ENCODE results near the gene THRSP. TPM values are rescaled to one million over a fixed set of nuclear protein-coding genes. Genes with fewer than 3 reads are reported as not detected.

The THRSP gene
- total RNA-seq, 1 experiment from 2014 or later: not detected

DNA sequence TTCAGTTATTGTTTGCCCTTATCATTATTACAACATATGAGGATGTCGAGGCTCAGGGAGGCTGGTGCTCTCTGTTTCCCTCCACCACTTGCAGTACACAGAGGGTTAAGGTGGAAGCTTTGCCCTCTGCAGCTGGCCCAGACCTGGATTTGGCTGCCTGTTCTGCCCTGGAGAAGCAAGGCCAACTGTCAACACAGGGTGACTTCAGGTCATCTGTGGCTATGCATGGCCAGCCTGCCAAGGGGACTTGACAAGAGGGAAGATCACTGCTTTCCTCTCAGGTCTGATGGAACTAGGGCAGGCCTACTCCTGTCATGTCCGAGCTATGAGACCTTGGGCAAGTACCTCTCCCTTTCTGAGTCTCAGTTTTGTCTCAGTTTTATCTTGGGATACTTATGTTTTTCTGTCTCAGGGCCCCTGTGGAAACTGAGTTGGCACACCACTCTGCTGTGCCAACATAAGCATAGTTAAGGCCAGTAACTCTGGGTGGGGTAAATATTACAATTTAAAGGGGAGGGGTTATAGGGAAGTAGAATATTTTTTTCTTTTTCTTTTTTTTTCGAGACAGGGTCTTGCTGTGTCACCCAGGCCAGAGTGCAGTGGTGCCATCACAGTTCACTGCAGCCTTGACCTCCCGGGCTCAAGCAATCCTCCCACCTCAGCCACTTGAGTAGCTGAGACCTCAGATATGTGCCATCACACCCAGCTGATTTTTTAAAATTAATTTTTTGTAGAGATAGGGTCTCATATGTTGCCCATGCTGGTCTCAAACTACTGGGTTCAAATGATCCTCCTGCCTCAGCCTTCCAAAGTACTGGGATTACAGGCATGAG lies 2.4 kb upstream of the THRSP start:
- Histone ChIP-seq H3K14ac (ENCODE audit: insufficient read depth, low read length) (no peak overlapping the region), H2BK5ac (ENCODE audit: insufficient read length, low read length) (no peak overlapping the region), H2AK5ac (ENCODE audit: insufficient read length, low read length) (no peak overlapping the region), H4K91ac (ENCODE audit: insufficient read length, low read depth, low read length) (no peak overlapping the region), H2BK15ac (ENCODE audit: low read depth, low read length) (no peak overlapping the region), H4K20me1 (ENCODE audit: control insufficient read depth, insufficient read depth, insufficient read length) (no peaks in the 10 kb centered on the region), H2BK20ac (ENCODE audit: low read depth, low read length, poor library complexity, severe bottlenecking) (no peak overlapping the region), H3K18ac (ENCODE audit: insufficient read length, low read depth, low read length) (no peak overlapping the region), H3K27ac (ENCODE audit: insufficient read length, low read depth, low read length) (no peak overlapping the region), H3K56ac (ENCODE audit: insufficient read length, low read depth, low read length) (no peak overlapping the region), H2BK120ac (ENCODE audit: low read depth, low read length, poor library complexity, severe bottlenecking) (no peak overlapping the region), H3K9ac (ENCODE audit: extremely low read depth, insufficient read length, low read length) (no peak overlapping the region), H3K79me1 (ENCODE audit: insufficient read depth, low read depth, low read length, poor library complexity, severe bottlenecking) (no peaks in the 10 kb centered on the region), H2AFZ (ENCODE audit: low read length) (no peak overlapping the region), H3K23me2 (ENCODE audit: insufficient read length, low read depth, low read length, poor library complexity, severe bottlenecking) (no peaks in the 10 kb centered on the region), H3K4me2 (ENCODE audit: insufficient read depth, insufficient read length, low read length) (no peak overlapping the region), H3K9me3 (ENCODE audit: control insufficient read depth, low read depth, low read length) (no peaks in the 10 kb centered on the region), H3K27me3 (ENCODE audit: insufficient read depth, low read length) (no peaks in the 10 kb centered on the region), H3K4me1 (ENCODE audit: insufficient read depth, low read length) (no peaks in the 10 kb centered on the region), H4K8ac (replicated peaks; ENCODE audit: insufficient read length, low read depth, low read length) (no peak overlapping the region), H4K5ac (ENCODE audit: insufficient read length, low read depth, low read length) (no peak overlapping the region), H3K4ac (ENCODE audit: low read depth, low read length) (no peak overlapping the region), H3K23ac (ENCODE audit: insufficient read length, low read depth, low read length) (no peak overlapping the region), H3K79me2 (ENCODE audit: insufficient read depth, low read length) (no peaks in the 10 kb centered on the region), H3T11ph (ENCODE audit: low read length) (no peak overlapping the region), H2BK12ac (ENCODE audit: insufficient read length, low read depth, low read length) (no peak overlapping the region)
- TF ChIP-seq, protein P1, sequence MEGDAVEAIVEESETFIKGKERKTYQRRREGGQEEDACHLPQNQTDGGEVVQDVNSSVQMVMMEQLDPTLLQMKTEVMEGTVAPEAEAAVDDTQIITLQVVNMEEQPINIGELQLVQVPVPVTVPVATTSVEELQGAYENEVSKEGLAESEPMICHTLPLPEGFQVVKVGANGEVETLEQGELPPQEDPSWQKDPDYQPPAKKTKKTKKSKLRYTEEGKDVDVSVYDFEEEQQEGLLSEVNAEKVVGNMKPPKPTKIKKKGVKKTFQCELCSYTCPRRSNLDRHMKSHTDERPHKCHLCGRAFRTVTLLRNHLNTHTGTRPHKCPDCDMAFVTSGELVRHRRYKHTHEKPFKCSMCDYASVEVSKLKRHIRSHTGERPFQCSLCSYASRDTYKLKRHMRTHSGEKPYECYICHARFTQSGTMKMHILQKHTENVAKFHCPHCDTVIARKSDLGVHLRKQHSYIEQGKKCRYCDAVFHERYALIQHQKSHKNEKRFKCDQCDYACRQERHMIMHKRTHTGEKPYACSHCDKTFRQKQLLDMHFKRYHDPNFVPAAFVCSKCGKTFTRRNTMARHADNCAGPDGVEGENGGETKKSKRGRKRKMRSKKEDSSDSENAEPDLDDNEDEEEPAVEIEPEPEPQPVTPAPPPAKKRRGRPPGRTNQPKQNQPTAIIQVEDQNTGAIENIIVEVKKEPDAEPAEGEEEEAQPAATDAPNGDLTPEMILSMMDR (conservative IDR thresholded peaks at IDR 0.05): no peak
- Mint-ChIP-seq H3K27ac (no peak overlapping the region), H3K27me3 (ENCODE audit: low read depth) (no peaks in the 10 kb centered on the region), H3K36me3 (ENCODE audit: insufficient read depth in 1 of 3, low read depth in 3 of 3) (no peaks in the 10 kb centered on the region; a peak in 1 of 7 replicates), H3K4me3 (no peak overlapping the region), H3K9me3 (no peaks in the 10 kb centered on the region), H3K4me1 (no peaks in the 10 kb centered on the region)
- no CpG with 5 or more reads among the region's 4 CpGs for WGBS (ENCODE audit: extremely low coverage, insufficient read length, low lambda C conversion rate)
- no peak for DNase-seq

Data from H9 (cell line).